GM23338 (cell line): ENCODE results near the gene CXCL6. TPM values are rescaled to one million over a fixed set of nuclear protein-coding genes. Genes with fewer than 3 reads are reported as not detected.

Experiments
- ATAC-seq: fragments of 200-7000 bp; cut with Tn5 transposase; 3 replicates; pipeline ENCODE4 v1.9.1; 2020
- DNase-seq: peaks from one replicate; pipeline ENCODE4 v3.0.0-alpha.2; 2015; ENCODE audit warnings: low spot score
- H2AFZ ChIP-seq: fragments of 200-600 bp; sonication (generic); 2 replicates; pipeline ENCODE4 v1.8.0; 2016; ENCODE audit warnings: antibody characterized with exemption, mild to moderate bottlenecking, moderate library complexity
- H3F3A ChIP-seq: fragments of 200-600 bp; sonication (generic); replicated peaks from 2 replicates; pipeline ENCODE4 v1.8.0; 2017; ENCODE audit warnings: antibody characterized with exemption, mixed run types, low read depth
- H3K27ac ChIP-seq: fragments of 200-600 bp; sonication (generic); 2 replicates; pipeline ENCODE4 v1.6.1; 2016; ENCODE audit warnings: low read depth
- H3K27me3 ChIP-seq: fragments of 200-600 bp; sonication (generic); 2 replicates; pipeline ENCODE4 v1.8.0; 2016; ENCODE audit warnings: mild to moderate bottlenecking, mixed run types, moderate library complexity; ENCODE audit not compliant: insufficient read depth
- H3K36me3 ChIP-seq: fragments of 200-600 bp; sonication (generic); 2 replicates; pipeline ENCODE4 v1.8.0; 2016; ENCODE audit warnings: mild to moderate bottlenecking; ENCODE audit not compliant: insufficient read depth
- H3K4me1 ChIP-seq: fragments of 200-600 bp; sonication (generic); 2 replicates; pipeline ENCODE4 v1.8.0; 2016; ENCODE audit warnings: mild to moderate bottlenecking, moderate library complexity; ENCODE audit not compliant: insufficient read depth
- H3K4me2 ChIP-seq: fragments of 200-600 bp; sonication (generic); 2 replicates; pipeline ENCODE4 v1.7.1; 2017; ENCODE audit warnings: mixed run types
- H3K4me3 ChIP-seq: fragments of 200-600 bp; sonication (generic); 2 replicates; pipeline ENCODE4 v1.6.1; 2016; ENCODE audit warnings: mixed run types
- H3K79me2 ChIP-seq: fragments of 200-600 bp; sonication (generic); replicated peaks from 2 replicates; pipeline ENCODE4 v1.8.0; 2017; ENCODE audit warnings: mild to moderate bottlenecking; ENCODE audit not compliant: insufficient read depth
- H3K9me2 ChIP-seq: fragments of 200-600 bp; sonication (generic); 2 replicates; pipeline ENCODE4 v1.8.0; 2017; ENCODE audit not compliant: insufficient read depth
- H4K20me1 ChIP-seq: fragments of 200-600 bp; sonication (generic); replicated peaks from 2 replicates; pipeline ENCODE4 v1.8.0; 2017; ENCODE audit warnings: mild to moderate bottlenecking; ENCODE audit not compliant: insufficient read depth
- H3K27ac Mint-ChIP-seq: 2 replicates; pipeline ENCODE4 v1.8.0; 2020; ENCODE audit warnings: inconsistent platforms, mild to moderate bottlenecking, moderate library complexity, mixed read lengths
- H3K27me3 Mint-ChIP-seq: 3 replicates; pipeline ENCODE4 v1.8.0; 2022; ENCODE audit warnings: low read depth, mild to moderate bottlenecking, moderate library complexity, mixed read lengths, inconsistent platforms; ENCODE audit not compliant: insufficient read depth, poor library complexity
- H3K36me3 Mint-ChIP-seq: 3 replicates; pipeline ENCODE4 v1.8.0; 2021; ENCODE audit warnings: low read depth, mild to moderate bottlenecking, inconsistent platforms, moderate library complexity, mixed read lengths
- H3K4me1 Mint-ChIP-seq: 3 replicates; pipeline ENCODE4 v1.8.0; 2020; ENCODE audit warnings: mild to moderate bottlenecking, inconsistent platforms, mixed read lengths
- H3K4me3 Mint-ChIP-seq: 3 replicates; pipeline ENCODE4 v1.8.0; 2021; ENCODE audit warnings: moderate library complexity, mild to moderate bottlenecking, inconsistent platforms, mixed read lengths
- H3K9me3 Mint-ChIP-seq: 3 replicates; pipeline ENCODE4 v1.8.0; 2020; ENCODE audit warnings: moderate library complexity, mild to moderate bottlenecking, inconsistent platforms, mixed read lengths
- CREB1 ChIP-seq: fragments of 250-450 bp; sonication (Bioruptor Pico); IDR thresholded peaks from 2 replicates; pipeline ENCODE4 v1.5.0; 2020; ENCODE audit warnings: low read depth, mild to moderate bottlenecking, moderate library complexity
- EZH2 ChIP-seq: fragments of 200-600 bp; sonication (generic); IDR thresholded peaks from one replicate; pipeline ENCODE4 v1.8.0; 2017; ENCODE audit warnings: antibody characterized with exemption, mild to moderate bottlenecking, low read depth; ENCODE audit not compliant: unreplicated experiment
- EZH2phosphoT487 ChIP-seq: fragments of 200-600 bp; sonication (generic); IDR thresholded peaks from one replicate; pipeline ENCODE4 v1.8.1; 2018; ENCODE audit warnings: antibody characterized with exemption; ENCODE audit not compliant: unreplicated experiment
- JUNB ChIP-seq: IDR thresholded peaks from one replicate; pipeline ENCODE4 v1.6.1; 2016; ENCODE audit warnings: antibody characterized with exemption; ENCODE audit not compliant: unreplicated experiment
- NANOG ChIP-seq: IDR thresholded peaks from 2 replicates; pipeline ENCODE4 v1.6.1; 2016; ENCODE audit warnings: antibody characterized with exemption, borderline replicate concordance
- POLR2AphosphoS5 ChIP-seq: IDR thresholded peaks from 2 replicates; pipeline ENCODE4 v1.6.1; 2016; ENCODE audit warnings: antibody characterized with exemption, low read depth
- STAT1 ChIP-seq: IDR thresholded peaks from one replicate; pipeline ENCODE4 v1.6.1; 2016; ENCODE audit warnings: antibody characterized with exemption; ENCODE audit not compliant: unreplicated experiment
- ZNF114 ChIP-seq: fragments of 250-450 bp; sonication (Bioruptor Pico); IDR thresholded peaks from 2 replicates; pipeline ENCODE4 v1.5.0; 2020; ENCODE audit warnings: mild to moderate bottlenecking, moderate library complexity
- ZNF331 ChIP-seq: fragments of 250-450 bp; sonication (Bioruptor Pico); IDR thresholded peaks from 2 replicates; pipeline ENCODE4 v1.5.0; 2020; ENCODE audit warnings: low read depth, mild to moderate bottlenecking, moderate library complexity
- polyA plus RNA-seq: library from polyadenylated mRNA; unstranded; fragments of >200 nt; fragmentation: Nextera tagmentation; extraction: Ambion mirVana; gene quantifications from 2 replicates; pipeline ENCODE4 v1.2.1, GENCODE V29; 2016
- total RNA-seq: library from RNA; depleted of rRNA; stranded (reverse); fragments of >200 nt; shearing (Covaris generic); gene quantifications from 2 replicates; pipeline ENCODE4 v1.2.3, GENCODE V29; 2014
- TF ChIP-seq, protein P1 (sequence below): fragments of 250-450 bp; sonication (Bioruptor Pico); IDR thresholded peaks from 2 replicates; pipeline ENCODE4 v1.5.0; 2020; ENCODE audit warnings: mild to moderate bottlenecking, moderate library complexity
- TF ChIP-seq, protein P2 (sequence below), 2 experiments: fragments of 200-600 bp in 1 of 2; sonication (generic) in 1 of 2; conservative IDR thresholded peaks; 2 replicates each; pipeline versions ENCODE4 v1.5.1 to v1.6.1; 2016 to 2017; ENCODE audit warnings: antibody characterized with exemption in 2 of 2, low read depth in 2 of 2, mild to moderate bottlenecking in 2 of 2, moderate library complexity in 1 of 2
- TF ChIP-seq, protein P3 (sequence below): IDR thresholded peaks from 2 replicates; pipeline ENCODE4 v1.6.1; 2016; ENCODE audit warnings: antibody characterized with exemption

CXCL6 gene
- total and polyA plus RNA-seq, 2 experiments from 2014 or later: 7.2 to 11.8 TPM

DNA sequence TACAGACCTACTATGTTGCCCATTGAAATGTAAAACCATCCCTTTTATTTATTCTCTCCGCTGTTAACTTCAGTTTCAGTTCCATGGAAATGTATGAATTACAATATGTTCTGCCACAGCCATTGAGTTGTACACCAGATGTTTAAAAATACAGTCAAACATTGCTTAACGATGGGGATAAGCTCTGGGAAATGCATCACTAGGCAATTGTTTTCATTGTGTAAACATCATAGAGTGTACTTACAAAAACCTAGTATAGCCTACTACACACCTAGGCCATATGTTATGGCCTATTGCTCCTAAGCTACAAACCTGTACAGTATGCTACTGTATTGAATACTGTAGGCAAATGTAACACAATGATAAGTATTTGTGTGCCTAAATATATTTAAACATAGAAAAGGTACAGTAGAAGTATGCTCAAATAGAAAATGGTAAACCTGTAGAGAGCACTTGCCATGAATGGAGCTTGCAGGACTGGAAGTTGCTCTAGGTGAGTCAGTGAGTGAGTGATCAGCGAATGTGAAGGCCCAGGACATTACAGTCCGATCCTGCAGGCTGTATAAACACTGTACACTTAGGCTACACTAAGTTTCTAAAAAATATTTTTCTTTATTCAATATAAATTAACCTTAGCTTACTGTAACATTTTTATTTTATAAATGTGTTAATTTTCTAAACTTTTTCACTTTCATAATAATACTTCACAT, 13.9 kb downstream of the CXCL6 start:
- ATAC-seq (no peak), DNase-seq (no peak)
- no peaks in the 10 kb centered on the region for H4K20me1 ChIP-seq
- H3K36me3 Mint-ChIP-seq: no peaks in the 10 kb centered on the region
- H3K27me3 ChIP-seq: peaks cover 10% of the 10 kb centered on the region; the same call in 1 of the 2 replicates
- peaks cover 4% of the 10 kb centered on the region for H3K27me3 Mint-ChIP-seq
- H3K36me3 ChIP-seq: no peaks in the 10 kb centered on the region
- H3K4me1 Mint-ChIP-seq: peaks cover 8% of the 10 kb centered on the region
- no peaks in the 10 kb centered on the region for H3K9me2 ChIP-seq
- H3K4me3 Mint-ChIP-seq: no peak overlapping the region
- H2AFZ ChIP-seq: no peak overlapping the region
- no peak overlapping the region for H3K4me2 ChIP-seq
- no peak for TF ChIP-seq STAT1
- no peak for TF ChIP-seq EZH2phosphoT487
- no peaks in the 10 kb centered on the region for H3K79me2 ChIP-seq
- H3K9me3 Mint-ChIP-seq: no peaks in the 10 kb centered on the region
- H3K27ac Mint-ChIP-seq: no peak overlapping the region
- no peak overlapping the region for H3K27ac ChIP-seq
- peaks cover 7% of the 10 kb centered on the region; the same call in 1 of the 2 replicates for H3K4me1 ChIP-seq
- no peak overlapping the region for H3K4me3 ChIP-seq
- no peaks in the 10 kb centered on the region for H3F3A ChIP-seq

DNA sequence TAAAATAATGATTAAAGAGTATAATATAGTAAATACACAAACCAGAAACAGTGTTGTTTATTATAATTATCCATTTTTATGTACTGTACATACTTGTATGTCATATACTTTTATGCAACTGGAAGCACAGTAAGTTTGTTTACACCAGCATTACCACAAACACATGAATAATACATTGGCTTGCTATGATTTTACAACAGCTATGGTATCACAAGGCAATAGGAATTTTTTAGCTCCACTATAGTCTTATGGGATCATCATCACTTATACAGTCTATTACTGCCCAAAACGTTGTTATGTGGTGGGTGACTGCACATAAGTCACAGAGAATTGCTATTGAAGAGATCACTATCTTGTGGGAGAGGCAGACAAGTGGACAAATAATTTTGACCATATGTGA, 14.8 kb downstream of the CXCL6 start:
- no peaks in the 10 kb centered on the region for H3F3A ChIP-seq
- H3K27ac ChIP-seq: no peak overlapping the region
- H3K4me3 ChIP-seq: no peak overlapping the region
- H3K4me2 ChIP-seq: no peak overlapping the region
- peaks cover 7% of the 10 kb centered on the region; the same call in 1 of the 2 replicates for H3K4me1 ChIP-seq
- Mint-ChIP-seq H3K4me1 (peaks cover 8% of the 10 kb centered on the region), H3K27me3 (peaks cover 4% of the 10 kb centered on the region), H3K36me3 (no peaks in the 10 kb centered on the region), H3K9me3 (no peaks in the 10 kb centered on the region), H3K27ac (no peak overlapping the region), H3K4me3 (no peak overlapping the region)
- no peak for DNase-seq
- no peaks in the 10 kb centered on the region for H3K9me2 ChIP-seq
- no peaks in the 10 kb centered on the region for H4K20me1 ChIP-seq
- no peak overlapping the region for H2AFZ ChIP-seq
- ATAC-seq: no peak
- H3K79me2 ChIP-seq: no peaks in the 10 kb centered on the region
- H3K36me3 ChIP-seq: no peaks in the 10 kb centered on the region
- H3K27me3 ChIP-seq: peaks cover 10% of the 10 kb centered on the region; the same call in 1 of the 2 replicates
- no peak for TF ChIP-seq EZH2
- TF ChIP-seq, protein P1, sequence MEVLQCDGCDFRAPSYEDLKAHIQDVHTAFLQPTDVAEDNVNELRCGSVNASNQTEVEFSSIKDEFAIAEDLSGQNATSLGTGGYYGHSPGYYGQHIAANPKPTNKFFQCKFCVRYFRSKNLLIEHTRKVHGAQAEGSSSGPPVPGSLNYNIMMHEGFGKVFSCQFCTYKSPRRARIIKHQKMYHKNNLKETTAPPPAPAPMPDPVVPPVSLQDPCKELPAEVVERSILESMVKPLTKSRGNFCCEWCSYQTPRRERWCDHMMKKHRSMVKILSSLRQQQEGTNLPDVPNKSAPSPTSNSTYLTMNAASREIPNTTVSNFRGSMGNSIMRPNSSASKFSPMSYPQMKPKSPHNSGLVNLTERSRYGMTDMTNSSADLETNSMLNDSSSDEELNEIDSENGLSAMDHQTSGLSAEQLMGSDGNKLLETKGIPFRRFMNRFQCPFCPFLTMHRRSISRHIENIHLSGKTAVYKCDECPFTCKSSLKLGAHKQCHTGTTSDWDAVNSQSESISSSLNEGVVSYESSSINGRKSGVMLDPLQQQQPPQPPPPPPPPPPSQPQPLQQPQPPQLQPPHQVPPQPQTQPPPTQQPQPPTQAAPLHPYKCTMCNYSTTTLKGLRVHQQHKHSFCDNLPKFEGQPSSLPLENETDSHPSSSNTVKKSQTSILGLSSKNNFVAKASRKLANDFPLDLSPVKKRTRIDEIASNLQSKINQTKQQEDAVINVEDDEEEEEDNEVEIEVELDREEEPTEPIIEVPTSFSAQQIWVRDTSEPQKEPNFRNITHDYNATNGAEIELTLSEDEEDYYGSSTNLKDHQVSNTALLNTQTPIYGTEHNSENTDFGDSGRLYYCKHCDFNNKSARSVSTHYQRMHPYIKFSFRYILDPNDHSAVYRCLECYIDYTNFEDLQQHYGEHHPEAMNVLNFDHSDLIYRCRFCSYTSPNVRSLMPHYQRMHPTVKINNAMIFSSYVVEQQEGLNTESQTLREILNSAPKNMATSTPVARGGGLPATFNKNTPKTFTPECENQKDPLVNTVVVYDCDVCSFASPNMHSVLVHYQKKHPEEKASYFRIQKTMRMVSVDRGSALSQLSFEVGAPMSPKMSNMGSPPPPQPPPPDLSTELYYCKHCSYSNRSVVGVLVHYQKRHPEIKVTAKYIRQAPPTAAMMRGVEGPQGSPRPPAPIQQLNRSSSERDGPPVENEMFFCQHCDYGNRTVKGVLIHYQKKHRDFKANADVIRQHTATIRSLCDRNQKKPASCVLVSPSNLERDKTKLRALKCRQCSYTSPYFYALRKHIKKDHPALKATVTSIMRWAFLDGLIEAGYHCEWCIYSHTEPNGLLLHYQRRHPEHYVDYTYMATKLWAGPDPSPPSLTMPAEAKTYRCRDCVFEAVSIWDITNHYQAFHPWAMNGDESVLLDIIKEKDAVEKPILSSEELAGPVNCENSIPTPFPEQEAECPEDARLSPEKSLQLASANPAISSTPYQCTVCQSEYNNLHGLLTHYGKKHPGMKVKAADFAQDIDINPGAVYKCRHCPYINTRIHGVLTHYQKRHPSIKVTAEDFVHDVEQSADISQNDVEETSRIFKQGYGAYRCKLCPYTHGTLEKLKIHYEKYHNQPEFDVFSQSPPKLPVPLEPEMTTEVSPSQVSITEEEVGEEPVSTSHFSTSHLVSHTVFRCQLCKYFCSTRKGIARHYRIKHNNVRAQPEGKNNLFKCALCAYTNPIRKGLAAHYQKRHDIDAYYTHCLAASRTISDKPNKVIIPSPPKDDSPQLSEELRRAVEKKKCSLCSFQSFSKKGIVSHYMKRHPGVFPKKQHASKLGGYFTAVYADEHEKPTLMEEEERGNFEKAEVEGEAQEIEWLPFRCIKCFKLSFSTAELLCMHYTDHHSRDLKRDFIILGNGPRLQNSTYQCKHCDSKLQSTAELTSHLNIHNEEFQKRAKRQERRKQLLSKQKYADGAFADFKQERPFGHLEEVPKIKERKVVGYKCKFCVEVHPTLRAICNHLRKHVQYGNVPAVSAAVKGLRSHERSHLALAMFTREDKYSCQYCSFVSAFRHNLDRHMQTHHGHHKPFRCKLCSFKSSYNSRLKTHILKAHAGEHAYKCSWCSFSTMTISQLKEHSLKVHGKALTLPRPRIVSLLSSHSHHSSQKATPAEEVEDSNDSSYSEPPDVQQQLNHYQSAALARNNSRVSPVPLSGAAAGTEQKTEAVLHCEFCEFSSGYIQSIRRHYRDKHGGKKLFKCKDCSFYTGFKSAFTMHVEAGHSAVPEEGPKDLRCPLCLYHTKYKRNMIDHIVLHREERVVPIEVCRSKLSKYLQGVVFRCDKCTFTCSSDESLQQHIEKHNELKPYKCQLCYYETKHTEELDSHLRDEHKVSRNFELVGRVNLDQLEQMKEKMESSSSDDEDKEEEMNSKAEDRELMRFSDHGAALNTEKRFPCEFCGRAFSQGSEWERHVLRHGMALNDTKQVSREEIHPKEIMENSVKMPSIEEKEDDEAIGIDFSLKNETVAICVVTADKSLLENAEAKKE (CRISPR knock-in tag): no peak
- TF ChIP-seq JUNB: no peak
- no peak for TF ChIP-seq STAT1
- no peak for TF ChIP-seq NANOG
- no peak for TF ChIP-seq POLR2AphosphoS5
- TF ChIP-seq ZNF114: no peak
- TF ChIP-seq ZNF331 (CRISPR knock-in tag): no peak
- no peak for TF ChIP-seq CREB1 (CRISPR knock-in tag)
- TF ChIP-seq, protein P2, sequence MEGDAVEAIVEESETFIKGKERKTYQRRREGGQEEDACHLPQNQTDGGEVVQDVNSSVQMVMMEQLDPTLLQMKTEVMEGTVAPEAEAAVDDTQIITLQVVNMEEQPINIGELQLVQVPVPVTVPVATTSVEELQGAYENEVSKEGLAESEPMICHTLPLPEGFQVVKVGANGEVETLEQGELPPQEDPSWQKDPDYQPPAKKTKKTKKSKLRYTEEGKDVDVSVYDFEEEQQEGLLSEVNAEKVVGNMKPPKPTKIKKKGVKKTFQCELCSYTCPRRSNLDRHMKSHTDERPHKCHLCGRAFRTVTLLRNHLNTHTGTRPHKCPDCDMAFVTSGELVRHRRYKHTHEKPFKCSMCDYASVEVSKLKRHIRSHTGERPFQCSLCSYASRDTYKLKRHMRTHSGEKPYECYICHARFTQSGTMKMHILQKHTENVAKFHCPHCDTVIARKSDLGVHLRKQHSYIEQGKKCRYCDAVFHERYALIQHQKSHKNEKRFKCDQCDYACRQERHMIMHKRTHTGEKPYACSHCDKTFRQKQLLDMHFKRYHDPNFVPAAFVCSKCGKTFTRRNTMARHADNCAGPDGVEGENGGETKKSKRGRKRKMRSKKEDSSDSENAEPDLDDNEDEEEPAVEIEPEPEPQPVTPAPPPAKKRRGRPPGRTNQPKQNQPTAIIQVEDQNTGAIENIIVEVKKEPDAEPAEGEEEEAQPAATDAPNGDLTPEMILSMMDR (conservative IDR thresholded peaks at IDR 0.05; ENCODE audit: low read depth in 2 of 2): no peak
- TF ChIP-seq, protein P3, sequence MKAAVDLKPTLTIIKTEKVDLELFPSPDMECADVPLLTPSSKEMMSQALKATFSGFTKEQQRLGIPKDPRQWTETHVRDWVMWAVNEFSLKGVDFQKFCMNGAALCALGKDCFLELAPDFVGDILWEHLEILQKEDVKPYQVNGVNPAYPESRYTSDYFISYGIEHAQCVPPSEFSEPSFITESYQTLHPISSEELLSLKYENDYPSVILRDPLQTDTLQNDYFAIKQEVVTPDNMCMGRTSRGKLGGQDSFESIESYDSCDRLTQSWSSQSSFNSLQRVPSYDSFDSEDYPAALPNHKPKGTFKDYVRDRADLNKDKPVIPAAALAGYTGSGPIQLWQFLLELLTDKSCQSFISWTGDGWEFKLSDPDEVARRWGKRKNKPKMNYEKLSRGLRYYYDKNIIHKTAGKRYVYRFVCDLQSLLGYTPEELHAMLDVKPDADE: no peak
